GM19238 (cell line): ENCODE data around the gene FAM114A1.
"Not testable (repeated sequence)": the region's sequence is repeated elsewhere in the genome, so short reads cannot be mapped to it uniquely, and the experiment has no call there.

Experiments used
- DNase-seq: peaks from one replicate; pipeline ENCODE4 v3.0.0; 2011; ENCODE audit warnings: low spot score; ENCODE audit not compliant: insufficient read length

Gene FAM114A1

DNA sequence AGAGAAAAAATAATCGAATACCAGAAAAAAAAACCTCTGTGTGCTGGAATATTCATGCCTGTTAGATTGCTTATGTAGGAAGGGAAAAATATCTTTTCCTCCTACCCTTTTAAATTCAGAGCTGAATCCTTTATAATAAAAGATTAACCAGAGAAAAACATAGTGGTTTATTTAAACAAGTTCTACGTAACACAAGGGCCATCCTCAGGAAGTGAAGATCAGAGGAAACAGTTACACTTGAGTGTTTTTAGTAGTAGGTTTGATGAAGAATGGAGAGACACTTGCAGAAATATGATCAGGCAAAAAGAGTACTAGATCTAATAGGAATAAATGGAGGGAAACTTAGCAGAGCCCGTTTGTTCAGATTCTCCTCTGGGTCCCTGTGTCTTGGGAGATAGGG is 98.3 kb downstream of the FAM114A1 start:
- no peak for DNase-seq

DNA sequence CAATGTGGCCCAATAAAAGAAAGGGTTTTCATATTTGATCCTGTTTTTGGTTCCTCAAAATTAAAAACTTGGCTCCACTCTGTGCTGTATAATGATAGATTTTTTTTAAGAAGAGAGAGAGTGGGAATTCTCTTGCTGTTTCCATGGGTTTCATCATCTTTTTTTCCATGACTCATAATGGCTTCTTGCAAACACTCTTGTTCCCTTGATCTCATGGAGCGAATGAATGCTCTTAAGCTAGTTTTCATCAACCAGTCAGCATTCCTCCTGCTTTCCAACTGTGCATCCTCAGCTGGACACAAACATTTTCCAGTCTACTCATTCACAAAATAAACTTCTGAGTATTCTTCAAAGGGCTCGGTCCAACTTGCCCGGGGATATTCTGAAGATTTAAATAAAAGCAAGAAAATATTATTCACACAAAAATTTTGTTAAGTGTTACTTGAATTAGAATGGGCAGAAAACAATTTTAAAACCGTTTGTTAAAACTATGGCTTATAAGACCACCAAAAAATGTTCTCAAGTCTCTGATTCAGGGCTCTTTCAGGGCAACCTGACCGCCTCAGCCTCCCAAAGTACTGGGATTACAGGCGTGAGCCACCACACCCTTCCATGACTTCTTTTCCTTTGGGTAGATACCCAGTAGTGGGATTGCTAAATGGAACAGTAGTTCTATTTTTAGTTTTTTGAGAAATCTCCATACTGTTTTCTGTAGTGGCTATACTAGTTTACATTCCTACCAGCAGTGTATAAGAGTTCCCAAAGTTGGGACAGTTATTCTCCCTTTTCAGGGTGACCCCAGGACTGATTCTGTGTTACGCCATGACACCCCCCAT is 99.9 kb downstream of the FAM114A1 start:
- no peak for DNase-seq

DNA sequence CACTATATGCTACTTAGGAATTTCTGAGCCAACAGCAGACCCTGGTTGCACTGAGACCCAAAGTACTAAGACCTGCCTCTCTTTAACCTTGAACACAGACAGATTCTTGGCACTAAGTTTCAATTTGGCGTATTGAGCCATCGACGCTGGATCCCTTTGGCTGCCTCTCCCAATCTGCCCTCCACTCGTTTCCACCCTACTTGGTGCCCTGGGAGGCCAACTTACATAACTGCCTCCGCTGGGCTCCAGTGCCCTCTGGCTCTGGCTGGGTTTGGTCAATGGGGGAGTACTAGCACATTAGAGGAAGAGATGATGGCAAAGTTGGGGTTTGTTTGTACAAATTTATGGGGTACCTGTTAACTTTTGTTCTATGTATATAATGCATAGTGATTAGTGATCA is 101.1 kb downstream of the FAM114A1 start:
- DNase-seq = no peak

DNA sequence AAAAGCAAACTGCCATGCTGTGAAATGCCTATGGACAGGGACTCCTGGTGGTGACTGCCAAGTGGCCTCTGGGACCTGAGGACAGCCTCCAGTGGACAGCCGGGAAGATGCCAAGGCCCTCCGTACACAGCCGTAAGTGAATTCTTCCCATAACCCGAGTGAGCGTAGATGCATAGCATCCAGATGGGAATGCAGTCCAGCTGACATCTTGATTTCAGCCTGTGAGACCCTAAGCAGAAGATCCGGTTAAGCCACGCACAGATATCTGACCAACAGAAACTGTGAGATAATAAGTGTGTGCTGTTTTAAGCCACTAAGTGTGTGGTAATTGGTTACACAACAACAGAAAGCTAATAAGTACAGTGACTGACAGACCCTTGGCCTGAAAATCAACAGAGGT is 108.7 kb downstream of the FAM114A1 start:
- DNase-seq = no peak

DNA sequence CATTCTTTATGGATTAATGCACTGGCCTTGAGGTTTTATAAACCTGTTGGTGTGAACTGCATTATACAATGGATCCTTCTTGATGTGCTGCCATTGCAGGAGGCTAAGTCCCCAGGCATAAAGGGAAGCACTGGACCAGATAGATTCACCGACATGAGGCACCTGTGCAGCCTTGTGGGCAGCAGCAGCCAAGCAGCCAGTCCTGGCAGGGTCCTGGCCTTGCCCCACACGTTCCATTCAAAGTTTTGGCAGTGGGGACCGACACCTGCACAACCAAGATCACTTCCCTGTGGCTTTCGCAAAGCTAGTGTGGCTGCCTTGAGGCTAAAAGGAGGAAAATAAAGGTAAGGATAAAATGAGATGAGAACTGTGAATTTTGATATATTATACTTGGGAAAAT is 111.5 kb downstream of the FAM114A1 start:
- no peak for DNase-seq

DNA sequence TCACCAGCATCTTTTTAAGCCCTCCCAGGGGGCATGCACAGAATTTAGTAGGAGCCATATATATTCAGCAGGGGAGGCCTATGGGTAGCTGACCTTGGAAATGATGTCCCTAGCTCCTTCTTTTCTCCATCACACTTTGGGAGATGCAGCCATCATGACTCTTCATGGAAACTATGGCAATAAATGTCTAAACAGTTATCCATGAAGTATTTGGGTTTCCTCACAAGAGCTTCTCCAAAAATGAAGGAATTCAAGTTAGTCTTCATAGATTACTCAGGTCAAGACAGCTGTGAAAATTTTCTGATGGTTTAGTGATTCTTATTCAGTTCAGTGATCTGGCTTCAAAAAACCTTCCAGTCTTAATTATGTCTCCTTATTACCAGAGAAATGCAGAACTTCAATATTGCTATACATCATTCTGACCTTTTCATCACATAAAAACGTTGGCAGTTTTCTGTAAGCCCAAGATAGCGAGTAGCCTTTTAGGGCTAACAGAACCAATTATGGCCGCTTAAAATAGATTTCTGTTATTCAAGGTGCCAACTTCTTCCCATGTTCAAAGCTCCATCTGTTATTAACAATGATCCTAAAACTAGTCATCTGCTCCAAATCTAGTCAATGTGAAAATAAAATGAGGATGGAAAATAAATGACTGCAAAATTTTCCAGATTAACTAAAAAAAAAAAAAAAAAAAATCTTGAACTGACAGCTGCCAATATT is 112.1 kb downstream of the FAM114A1 start:
- no peak for DNase-seq

DNA sequence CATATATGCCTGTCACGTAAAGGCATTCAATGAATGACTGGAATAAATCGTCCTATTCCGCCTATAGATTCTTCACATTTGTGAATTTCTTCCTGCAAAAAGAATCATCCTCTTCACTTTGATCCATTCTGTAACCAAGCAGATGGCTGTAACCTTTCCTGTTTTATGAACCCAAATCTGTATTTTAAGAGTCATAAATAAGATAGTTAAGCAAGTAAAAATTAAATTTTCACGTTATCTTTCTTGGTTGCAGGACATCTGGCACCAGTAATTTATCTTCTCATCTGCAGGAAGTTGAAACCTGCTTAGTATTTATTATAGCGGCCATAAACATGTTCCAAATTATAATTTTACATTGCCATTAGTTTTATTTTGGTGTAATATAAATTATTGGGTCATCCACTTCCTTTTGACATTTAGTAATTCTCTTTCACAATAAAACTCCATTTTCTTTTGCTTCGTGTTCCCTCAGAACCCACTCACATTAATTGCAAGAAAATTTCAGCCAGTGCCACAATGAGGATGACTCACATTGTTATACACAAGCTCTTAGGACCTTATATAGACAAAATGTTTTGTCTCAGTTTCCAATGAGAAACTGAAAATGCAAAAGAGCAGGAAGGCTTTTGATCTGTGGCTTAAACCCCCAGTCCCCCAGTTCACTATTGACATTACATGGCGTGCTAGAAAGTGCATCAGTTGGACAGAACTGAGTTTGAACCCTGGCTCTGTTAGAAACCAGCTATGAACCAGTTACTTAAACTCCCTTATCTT is 113.5 kb downstream of the FAM114A1 start:
- DNase-seq = no peak

DNA sequence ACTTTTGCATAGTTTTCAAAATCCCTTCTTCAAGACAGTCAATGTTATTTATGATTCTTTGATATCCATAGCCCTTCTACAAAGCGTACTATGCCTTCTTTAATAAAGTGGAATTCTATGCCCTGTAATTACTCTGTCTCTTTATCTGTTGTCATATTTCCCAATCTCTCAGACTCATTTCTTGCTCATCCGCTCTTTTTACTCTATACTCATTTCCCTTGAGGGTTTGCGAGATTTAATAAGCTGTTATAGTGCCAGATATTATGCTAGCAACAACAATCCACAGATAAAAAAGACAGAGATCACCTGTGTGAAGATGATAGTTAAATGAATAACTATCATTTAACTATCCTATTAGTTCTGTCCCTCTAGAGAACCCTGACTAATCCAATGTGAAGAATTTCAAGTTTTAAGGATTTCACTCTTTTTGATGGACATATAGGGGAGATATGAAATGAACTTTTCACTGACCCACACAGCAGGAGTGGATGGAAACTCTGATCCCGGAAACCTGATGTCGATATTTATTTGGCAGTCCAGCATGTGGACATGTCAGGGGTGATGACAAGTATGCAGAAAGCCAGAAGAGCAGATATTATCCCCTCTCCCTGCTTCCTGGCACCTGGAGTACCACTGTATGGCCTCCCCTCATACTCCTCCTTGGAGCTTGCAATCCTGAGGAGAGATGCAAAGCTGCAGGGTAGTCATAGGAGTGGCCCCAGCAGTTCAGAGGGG is 114.9 kb downstream of the FAM114A1 start:
- DNase-seq = no peak

DNA sequence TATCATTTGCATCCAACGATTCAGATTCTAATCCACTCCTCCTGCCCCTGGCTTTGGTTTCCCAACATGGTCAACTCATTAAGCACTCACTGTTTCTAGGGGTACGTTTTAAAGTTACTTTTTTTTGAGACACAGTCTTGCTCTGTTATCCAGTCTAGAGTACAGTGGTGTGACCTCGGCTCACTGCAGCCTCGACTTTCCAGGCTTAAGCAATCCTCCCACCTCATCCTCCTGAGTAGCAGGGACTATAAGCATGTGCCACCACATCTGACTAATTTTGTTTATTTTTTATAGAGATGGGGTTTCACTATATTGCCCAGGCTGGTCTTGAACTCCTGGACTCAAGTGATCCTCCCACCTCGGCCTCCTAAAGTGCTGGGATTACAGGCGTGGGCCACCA is 115.7 kb downstream of the FAM114A1 start:
- no peak for DNase-seq

DNA sequence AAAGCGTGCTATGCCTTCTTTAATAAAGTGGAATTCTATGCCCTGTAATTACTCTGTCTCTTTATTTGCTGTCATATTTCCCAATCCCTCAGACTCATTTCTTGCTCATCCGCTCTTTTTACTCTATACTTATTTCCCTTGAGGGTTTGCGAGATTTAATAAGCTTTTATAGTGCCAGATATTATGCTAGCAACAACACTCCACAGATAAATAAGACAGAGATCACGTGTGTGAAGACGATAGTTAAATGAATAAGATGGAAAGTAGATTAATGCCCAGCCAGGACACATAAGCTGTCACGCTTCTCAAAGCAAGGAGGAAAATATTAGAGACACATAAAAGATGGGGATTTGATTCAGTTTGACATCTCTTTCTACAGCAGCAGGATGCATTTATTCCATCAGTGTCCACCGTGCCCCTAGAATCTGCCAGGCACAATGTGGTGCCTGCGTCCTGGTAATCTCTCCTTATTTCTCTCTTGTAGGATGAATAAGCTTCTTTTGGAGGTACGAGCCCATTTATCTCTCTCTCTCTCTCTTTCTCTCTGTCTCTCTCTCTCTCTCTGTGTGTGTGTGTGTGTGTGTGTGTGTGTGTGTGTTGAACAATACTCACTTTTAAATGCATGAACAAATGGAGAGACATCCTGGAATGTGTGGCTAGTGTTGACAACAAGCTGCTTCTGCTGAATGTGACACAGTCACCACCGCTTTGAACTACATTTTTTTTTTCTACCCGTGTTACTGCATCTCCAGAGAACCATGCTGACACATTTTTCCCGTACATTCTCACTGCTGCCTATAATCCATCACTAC is 116.4 kb downstream of the FAM114A1 start:
- DNase-seq = no peak

DNA sequence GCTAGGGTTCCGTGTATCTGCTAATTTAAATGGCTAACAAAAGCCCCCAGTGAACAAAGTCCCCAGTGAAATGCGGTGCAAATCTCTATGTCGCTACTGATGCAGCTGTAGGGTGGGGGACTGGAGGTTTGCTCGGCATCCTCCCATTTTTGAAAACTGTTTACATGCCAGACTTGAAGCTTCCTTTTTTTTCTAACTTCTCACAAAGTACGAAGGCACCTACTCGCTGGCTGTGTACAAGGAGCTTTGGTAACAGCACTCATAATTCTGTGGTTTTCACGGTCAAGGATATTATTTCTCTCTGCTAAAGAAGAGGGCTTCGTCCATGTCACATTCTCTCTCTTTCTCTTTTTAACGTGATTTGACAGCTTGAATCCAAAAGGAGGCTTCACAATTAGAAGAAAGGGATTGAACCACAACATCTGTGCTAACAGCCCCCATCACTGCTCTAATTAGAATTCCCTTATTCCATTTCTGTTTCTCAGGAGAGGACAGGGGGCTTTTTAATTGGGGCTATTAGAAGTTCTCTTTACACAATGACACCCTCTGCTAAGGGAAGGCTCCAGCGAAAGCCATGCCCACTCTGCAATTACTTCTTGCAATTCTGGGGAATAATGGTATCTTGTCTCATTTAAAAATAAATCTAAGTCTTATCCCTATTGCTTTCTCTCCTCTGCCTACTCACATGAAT is 117.9 kb downstream of the FAM114A1 start:
- DNase-seq = no peak

DNA sequence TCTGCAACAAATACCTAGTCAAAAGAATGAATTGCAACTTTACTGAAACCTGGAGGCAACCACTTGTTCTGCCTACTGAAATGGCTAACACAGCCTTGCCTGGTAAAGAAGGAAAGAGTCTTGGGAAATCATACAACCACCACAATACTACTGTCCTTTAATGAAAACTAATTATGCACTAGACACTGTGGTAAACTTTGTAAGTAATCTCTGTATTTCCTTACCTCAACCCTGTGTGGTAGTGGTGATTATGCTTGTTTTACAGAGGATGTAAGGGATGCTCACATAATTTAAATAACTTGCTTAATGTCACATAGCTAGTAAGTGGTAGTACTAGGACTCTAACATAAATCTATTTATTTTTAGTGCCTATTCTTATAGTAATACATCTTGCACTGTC is 119.9 kb downstream of the FAM114A1 start:
- no peak for DNase-seq

DNA sequence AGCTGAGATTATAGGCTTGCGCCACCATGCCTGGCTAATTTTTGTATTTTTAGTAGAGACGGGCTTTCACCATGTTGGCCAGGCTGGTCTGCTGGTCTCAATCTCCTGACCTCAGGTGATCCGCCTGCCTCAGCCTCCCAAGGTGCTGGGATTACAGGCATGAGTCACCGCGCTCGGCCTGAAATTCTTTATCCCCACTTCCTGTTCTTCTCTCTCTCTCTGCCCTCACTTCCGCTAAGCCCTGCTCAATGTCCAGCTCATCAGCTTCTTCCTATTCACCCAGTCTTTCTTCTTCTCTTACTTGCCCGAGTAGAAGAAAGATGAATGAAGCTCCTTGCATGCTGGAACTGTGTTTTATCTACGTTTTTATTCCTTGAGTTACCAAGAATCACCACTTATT is 120.7 kb downstream of the FAM114A1 start:
- not testable (repeated sequence) for DNase-seq

DNA sequence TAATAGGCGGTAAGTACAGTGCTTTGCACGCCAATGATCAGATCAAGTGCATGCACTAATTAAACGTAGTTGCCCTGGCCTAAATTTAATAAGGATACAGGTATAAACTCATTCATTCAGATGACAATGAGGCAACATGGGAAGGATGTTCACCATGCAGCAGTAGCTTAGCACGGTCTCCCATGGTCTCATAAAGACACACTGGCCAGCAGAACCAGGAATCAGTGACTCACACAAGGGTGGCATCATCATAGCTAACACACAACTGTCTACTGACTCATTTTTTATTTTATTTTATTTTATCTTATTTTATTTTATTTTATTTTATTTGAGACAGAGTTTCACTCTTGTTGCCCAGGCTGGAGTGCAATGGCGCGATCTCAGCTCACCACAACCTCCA is 121.9 kb downstream of the FAM114A1 start:
- DNase-seq = no peak

DNA sequence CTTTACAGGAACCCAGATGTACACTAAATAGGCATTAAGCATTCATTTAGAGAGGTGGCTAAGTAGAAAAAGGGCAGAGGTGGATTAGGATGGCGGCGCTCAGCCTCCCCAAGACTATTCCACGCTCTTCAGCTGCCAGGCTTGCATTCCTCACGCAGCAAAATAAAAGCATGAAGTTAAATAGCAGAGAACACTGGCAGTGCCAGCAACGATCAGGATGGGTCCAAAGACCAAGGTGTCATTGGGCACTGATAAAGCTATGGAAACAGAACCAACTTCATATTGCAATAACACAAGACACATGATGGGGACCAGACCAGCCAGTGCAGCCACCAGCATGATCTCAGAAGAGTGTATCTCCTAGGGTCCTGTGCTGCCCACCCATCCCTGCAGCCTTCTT is 122.6 kb downstream of the FAM114A1 start:
- DNase-seq = no peak

DNA sequence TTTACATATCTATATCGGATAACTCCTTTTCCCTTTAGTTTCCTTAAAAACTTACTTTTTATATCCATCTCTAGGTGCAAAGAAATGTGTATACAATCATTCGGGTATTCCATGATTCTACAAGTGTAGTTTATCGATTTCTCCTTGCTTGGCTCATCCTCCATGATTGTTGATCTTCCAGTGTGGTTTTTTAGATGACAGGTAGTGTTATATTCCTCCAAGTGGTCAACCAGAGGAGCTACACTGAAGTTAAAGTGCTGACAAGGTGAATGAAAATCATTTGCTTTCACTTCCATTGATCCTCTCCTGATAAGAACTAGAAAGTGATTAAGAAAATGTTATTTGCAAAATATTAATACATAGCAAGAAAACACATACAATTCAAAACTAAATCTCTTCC is 126.1 kb downstream of the FAM114A1 start:
- no peak for DNase-seq

DNA sequence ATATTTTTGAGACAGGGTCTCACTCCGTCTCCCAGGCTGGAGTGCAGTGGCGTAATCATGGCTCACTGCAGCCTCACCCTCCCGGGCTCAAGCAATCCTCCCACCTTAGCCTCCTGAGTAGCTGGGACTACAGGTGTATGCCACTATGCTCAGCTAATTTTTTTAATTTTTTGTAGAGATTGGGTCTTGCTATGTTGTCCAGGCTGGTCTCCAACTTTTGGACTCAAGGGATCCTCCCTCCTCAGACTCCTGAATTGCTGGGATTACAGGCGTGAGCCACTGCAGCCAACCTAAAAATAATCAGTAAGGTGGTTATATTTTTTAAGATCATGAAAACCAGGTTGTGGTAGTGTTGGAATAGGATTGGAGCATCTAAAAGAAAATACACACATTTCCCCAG is 126.5 kb downstream of the FAM114A1 start:
- no peak for DNase-seq
